K562 (cell line): ENCODE results near the gene TRIP11. TPM values are rescaled to one million over a fixed set of nuclear protein-coding genes. Genes with fewer than 3 reads are reported as not detected.

ENCODE experiments used
- E2F6 ChIP-seq, 2 experiments: IDR thresholded peaks; 2 replicates each; pipeline ENCODE4 v1.6.1; 2011; ENCODE audit warnings: borderline replicate concordance in 1 of 2, control low read depth in 1 of 2, low read depth in 1 of 2, low read length in 1 of 2, mild to moderate bottlenecking in 1 of 2, mixed read lengths in 1 of 2, moderate library complexity in 1 of 2; ENCODE audit not compliant: insufficient read depth in 1 of 2, insufficient read length in 1 of 2, poor library complexity in 1 of 2, severe bottlenecking in 1 of 2; ENCODE audit errors: extremely low read depth in 1 of 2
- HMG20A ChIP-seq: fragments of 450-650 bp; formaldehyde crosslinking; conservative IDR thresholded peaks from 2 replicates; pipeline ENCODE4 v1.4.0; 2020; ENCODE audit warnings: mild to moderate bottlenecking, mixed read lengths
- ID3 ChIP-seq, 2 experiments: fragments of 250-450 bp in 1 of 2; fragments of 450-650 bp in 1 of 2; sonication (Bioruptor Pico) in 1 of 2; IDR thresholded peaks; 2 replicates each; pipeline versions ENCODE4 v1.6.1 to v1.8.0; 2016 to 2021; ENCODE audit warnings: mild to moderate bottlenecking in 2 of 2, moderate library complexity in 2 of 2, missing compliant biosample characterization in 1 of 2, missing genetic modification characterization in 1 of 2
- MGA ChIP-seq: fragments of 450-650 bp; IDR thresholded peaks from 2 replicates; pipeline ENCODE4 v1.6.1; 2016; ENCODE audit warnings: mild to moderate bottlenecking, moderate library complexity
- NFE2L1 ChIP-seq: fragments of 450-650 bp; IDR thresholded peaks from 2 replicates; pipeline ENCODE4 v1.6.1; 2016; ENCODE audit warnings: missing genetic modification characterization, low read depth, mild to moderate bottlenecking, missing compliant biosample characterization, moderate library complexity, borderline replicate concordance
- RBFOX2 ChIP-seq: fragments of 200-400 bp; formaldehyde crosslinking; IDR thresholded peaks from 2 replicates; pipeline ENCODE4 v1.6.1; 2017; ENCODE audit warnings: low read depth, mild to moderate bottlenecking, low read length, moderate library complexity
- SAP30 ChIP-seq: fragments of 200-600 bp; sonication (generic); IDR thresholded peaks from 2 replicates; pipeline ENCODE4 v1.6.1; 2012; ENCODE audit warnings: borderline replicate concordance, low read depth, mild to moderate bottlenecking, moderate library complexity, low read length, control low read depth, inconsistent platforms; ENCODE audit not compliant: insufficient read depth, poor library complexity, severe bottlenecking
- SUPT5H ChIP-seq: fragments of 450-650 bp; IDR thresholded peaks from 2 replicates; pipeline ENCODE4 v1.6.1; 2016
- VEZF1 ChIP-seq: fragments of 200-800 bp; sonication (Bioruptor generic); IDR thresholded peaks from 2 replicates; pipeline ENCODE4 v1.6.1; 2017; ENCODE audit warnings: missing genetic modification characterization, missing compliant biosample characterization
- ZNF384 ChIP-seq: IDR thresholded peaks from 2 replicates; pipeline ENCODE4 v1.6.1; 2012; ENCODE audit warnings: low read depth, low read length, improper control_type of control experiment
- polyA plus RNA-seq, 8 experiments: library from polyadenylated mRNA; depleted of rRNA in 4 of 8; stranded (reverse) in 5 of 8; unstranded in 3 of 8; fragments of >200 nt; fragmentation: Nextera tagmentation in 2 of 8; fragmentation: Illumina TruSeq in 1 of 8; extraction: Ambion mirVana in 2 of 8; extraction: Trizol in 1 of 8; gene quantifications; 2 replicates each; pipeline versions ENCODE4 v1.2.1 to v1.2.3, GENCODE V29; 2011 to 2014; ENCODE audit warnings: inconsistent platforms in 1 of 8, missing spikeins in 1 of 8
- total RNA-seq, 7 experiments: library from RNA; depleted of rRNA in 6 of 7; stranded (reverse); fragments of >200 nt in 6 of 7; fragmentation: Illumina TruSeq in 2 of 7; extraction: Trizol in 2 of 7; gene quantifications; 2 replicates each; pipeline versions ENCODE4 v1.2.1 to v1.2.3, GENCODE V29; 2011 to 2021; ENCODE audit warnings: low replicate concordance in 1 of 7

TRIP11 gene
- total and polyA plus RNA-seq, 9 of the 15 experiments (the other 6 are each of a cell fraction or from before 2014, with no cell fraction given) = 4.0 to 20.0 (median 10.9) TPM

GRCh38 chr14:92039719-92040430 lies at the start of gene TRIP11 (continued):
- peak; percentile 79 for TF ChIP-seq MGA
- TF ChIP-seq SAP30 = peak; percentile 54
- 0 out of 2 replicates have a peak, but pooled peaks have one; percentile 19 for TF ChIP-seq ZNF384
- TF ChIP-seq HMG20A (CRISPR knock-in tag) = no peak
- TF ChIP-seq NFE2L1 (tag) = no peak
- no peak for TF ChIP-seq VEZF1 (CRISPR knock-in tag)
- TF ChIP-seq RBFOX2 = peak; percentile 97
- TF ChIP-seq ID3 (CRISPR knock-in tag; IDR thresholded peaks at IDR 0.05) = no peak
- no peak for TF ChIP-seq ID3 (tag; IDR thresholded peaks at IDR 0.05)
- peak; percentile 71 to 76 for TF ChIP-seq E2F6 (IDR thresholded peaks at IDR 0.05; ENCODE audit: borderline replicate concordance in 1 of 2, extremely low read depth in 1 of 2, insufficient read depth in 1 of 2, insufficient read length in 1 of 2, low read depth in 1 of 2, low read length in 1 of 2, poor library complexity in 1 of 2, severe bottlenecking in 1 of 2)
- TF ChIP-seq SUPT5H = peak; percentile 93
